ENCODE data around the gene ZNF281.

- TF ChIP-seq POLR2A (IDR thresholded peaks at IDR 0.05) = no peak
- TF ChIP-seq CTCF (IDR thresholded peaks at IDR 0.05) = no peak
- no peak for TF ChIP-seq POLR2AphosphoS5 (IDR thresholded peaks at IDR 0.05)
Observed at GRCh38 chr1:200399860-200400259, 10.0 kb downstream of the ZNF281 start.
